NCI-H510A (cell line): Measurements from ENCODE around the gene UBE3B.

ENCODE experiments used
- DNase-seq: peaks from one replicate; lab custom pipeline; 2025; lab: John Stamatoyannopoulos, UW

The UBE3B gene

DNA sequence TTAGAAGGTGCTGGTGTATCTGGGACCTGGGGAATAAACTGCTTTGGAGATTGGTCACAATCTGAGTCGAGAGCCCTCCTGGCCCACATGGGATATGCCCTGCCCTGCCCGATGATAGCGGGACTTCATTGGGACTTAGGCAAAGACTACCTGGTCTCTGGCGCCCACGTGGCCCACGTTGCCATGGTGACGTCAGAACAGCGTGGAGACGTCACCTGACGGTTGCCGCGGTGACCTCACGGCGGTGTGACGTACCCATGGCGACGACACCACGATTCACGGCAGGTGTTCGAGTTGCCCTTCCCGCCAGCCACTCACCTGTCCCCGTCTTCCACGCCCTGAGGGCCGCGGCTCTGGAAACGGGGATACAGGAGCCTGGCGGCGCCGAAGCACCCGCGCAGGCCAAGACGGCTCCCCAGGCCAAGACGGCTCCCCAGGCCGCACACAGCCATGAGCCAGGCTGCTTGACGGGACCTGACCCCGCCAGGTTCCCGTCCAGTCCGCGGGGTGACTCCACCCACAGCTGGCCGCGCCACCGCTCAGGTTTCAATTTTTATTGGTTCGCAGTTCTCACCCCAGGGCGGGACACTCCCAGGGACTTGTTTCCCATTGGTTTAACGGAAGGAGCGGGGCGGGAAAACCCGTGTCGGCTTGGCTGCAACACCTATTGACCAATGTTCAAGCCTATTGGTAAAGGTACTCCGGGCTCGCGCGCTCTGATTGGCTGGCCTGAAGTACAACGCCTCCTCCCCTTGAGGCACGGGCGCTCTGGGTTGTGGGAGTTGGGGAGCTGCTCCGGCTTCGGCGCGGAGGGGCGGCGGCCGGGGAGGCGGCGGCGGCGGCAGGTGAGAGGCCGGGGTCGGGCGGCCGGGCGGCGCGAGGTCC is 95.8 kb downstream of the UBE3B start, which contains the start of the genes MMAB and MVK:
Gene MMAB, minus strand, starts transcription at position 476 of the 885 bp plus-strand sequence. Its CDS starts 24 bp downstream, at position 452.
Gene MVK, plus strand, starts transcription at position 766 of the 885 bp plus-strand sequence. CDS start 1,029 bp downstream, outside the sequence.
- peak; percentile 98 for DNase-seq

GRCh38 chr12:109573914-109574244 is 96.4 kb downstream of the UBE3B start:
- no peak for DNase-seq

GRCh38 chr12:109575683-109576082 is 98.2 kb downstream of the UBE3B start:
- no peak for DNase-seq

DNA sequence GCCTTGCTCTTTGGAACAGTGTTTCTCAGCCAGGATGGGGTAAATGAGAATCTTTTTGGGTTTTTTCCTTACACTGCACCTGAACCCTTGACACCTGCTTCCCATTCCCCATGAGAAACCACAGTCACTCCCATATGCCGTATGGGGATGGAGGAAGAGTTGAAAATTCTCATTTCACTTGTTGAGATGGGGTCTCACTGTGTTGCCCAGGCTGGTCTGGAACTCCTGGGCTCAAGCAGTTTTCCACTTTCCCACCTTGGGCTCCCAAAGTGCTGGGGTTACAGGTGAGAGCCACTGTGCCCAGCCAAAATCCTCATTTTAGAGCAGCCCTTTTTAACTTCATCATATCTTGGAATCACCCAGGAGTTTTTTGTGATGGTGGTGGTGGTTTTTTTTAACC is 99.9 kb downstream of the UBE3B start:
- DNase-seq = no peak

- DNase-seq = no peak
These were observed 101.0 kb downstream of the UBE3B start for GRCh38 chr12:109578330-109578927.

DNA sequence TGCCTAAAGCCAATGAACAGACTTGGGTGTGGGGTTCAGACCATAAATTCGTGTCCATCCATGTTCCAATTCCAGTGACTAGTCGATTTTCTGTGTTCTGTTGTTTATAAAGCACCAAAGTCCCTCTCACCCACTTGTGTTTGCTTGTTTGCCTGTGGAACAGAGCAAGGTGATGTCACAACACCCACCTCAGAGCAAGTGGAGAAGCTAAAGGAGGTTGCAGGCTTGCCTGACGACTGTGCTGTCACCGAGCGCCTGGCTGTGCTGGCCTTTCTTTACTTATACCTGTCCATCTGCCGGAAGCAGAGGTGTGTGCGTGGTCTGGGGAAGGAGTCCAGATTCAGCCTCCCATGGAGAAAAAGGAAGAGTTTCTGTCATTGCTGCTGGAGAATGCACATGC is 102.2 kb downstream of the UBE3B start:
- DNase-seq = no peak

DNA sequence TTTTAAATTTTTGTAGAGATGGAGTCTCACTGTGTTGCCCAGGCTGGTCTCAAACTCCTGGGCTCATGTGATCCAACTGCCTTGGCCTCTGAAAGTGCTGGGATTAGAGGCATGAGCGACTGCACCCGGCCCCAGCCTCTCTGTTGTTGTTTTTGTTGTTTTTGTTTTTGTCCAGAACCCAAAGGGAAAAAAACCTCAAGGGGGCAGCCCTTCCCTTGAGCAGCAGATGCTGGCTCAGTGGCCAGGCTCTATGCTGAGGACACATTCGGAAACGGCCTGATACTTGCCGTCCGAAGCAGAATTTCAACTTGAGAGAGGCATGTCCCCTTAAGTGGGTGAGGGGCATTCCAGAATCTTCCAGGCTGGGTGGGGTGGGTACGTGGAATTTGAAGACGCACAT is 102.8 kb downstream of the UBE3B start:
- DNase-seq = no peak

- no peak for DNase-seq
These were observed 103.4 kb downstream of the UBE3B start for GRCh38 chr12:109580684-109581333.

- DNase-seq = no peak
These were observed 103.9 kb downstream of the UBE3B start for GRCh38 chr12:109581334-109581691.

DNA sequence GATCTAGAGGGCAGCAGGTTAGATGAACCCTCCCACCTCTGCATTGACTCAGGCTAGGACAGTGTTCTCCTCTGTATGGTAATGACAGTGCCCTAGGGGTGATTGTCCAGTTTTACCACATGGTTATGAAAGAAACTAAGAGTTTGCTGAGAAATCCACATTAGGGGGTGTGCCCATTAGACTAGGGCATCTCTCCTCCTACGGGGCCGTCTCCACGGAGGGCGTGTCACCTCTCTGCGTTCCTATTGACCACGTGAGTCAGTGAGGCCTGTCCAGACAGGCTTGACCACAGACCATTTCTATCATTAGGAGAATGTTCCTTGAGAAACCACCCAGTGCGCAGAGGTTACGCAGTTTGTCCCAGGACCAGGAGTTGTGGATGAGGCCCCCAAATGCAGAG is 104.4 kb downstream of the UBE3B start:
- no peak for DNase-seq

DNA sequence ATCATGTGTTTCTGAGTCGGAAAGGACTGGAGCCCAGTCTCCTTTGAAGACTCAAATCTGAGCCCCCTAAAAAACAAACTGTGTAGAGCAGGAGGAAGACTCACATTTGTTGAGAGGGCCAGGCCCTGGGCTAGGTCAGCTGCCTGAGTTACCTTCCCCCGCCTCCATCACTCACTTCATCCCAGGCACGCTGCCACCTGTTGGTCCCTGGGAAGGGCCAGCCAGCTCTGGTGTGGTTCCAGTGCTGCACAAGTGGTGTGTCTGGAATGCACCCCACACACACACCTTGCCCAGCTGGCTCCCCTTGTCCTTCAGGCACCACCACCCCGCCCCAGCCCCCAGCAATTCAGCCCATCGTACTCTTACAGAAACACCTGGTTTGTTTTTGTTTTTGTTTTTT is 105.2 kb downstream of the UBE3B start:
- DNase-seq = no peak

- DNase-seq = no peak
These were observed 106.3 kb downstream of the UBE3B start for GRCh38 chr12:109583733-109584132.
